ENCODE data around the gene GALNT17.

GALNT17 gene

GRCh38 chr7:71453630-71454029 lies 321.7 kb downstream of the GALNT17 start:
- TF ChIP-seq MAX (IDR thresholded peaks at IDR 0.05) = no peak
- TF ChIP-seq CREB1 (IDR thresholded peaks at IDR 0.05; ENCODE audit: low read depth) = no peak
- TF ChIP-seq FOXM1 (IDR thresholded peaks at IDR 0.05; ENCODE audit: borderline replicate concordance, low read depth) = no peak
- no peak for TF ChIP-seq YY1 (IDR thresholded peaks at IDR 0.05; ENCODE audit: low read depth)
- no peak for TF ChIP-seq NFIC (IDR thresholded peaks at IDR 0.05)
- TF ChIP-seq TEAD4 (IDR thresholded peaks at IDR 0.05) = no peak
- no peak for TF ChIP-seq RAD21 (IDR thresholded peaks at IDR 0.05; ENCODE audit: low read depth)
- no peak for TF ChIP-seq EGR1 (IDR thresholded peaks at IDR 0.05)
- no peak for TF ChIP-seq ZBTB7A (IDR thresholded peaks at IDR 0.05; ENCODE audit: low read depth)
- TF ChIP-seq EP300 (IDR thresholded peaks at IDR 0.05; ENCODE audit: borderline replicate concordance) = no peak
- TF ChIP-seq TCF12 (IDR thresholded peaks at IDR 0.05; ENCODE audit: low read depth) = no peak
- TF ChIP-seq USF1 (IDR thresholded peaks at IDR 0.05) = no peak
- TF ChIP-seq TAF1 (IDR thresholded peaks at IDR 0.05; ENCODE audit: low read depth) = no peak
- TF ChIP-seq REST (IDR thresholded peaks at IDR 0.05; ENCODE audit: low read depth) = no peak
- TF ChIP-seq CEBPB (IDR thresholded peaks at IDR 0.05) = no peak

- TF ChIP-seq YY1 (IDR thresholded peaks at IDR 0.05; ENCODE audit: low read depth) (no peak), NFIC (IDR thresholded peaks at IDR 0.05) (no peak), TCF12 (IDR thresholded peaks at IDR 0.05; ENCODE audit: low read depth) (no peak), FOXM1 (IDR thresholded peaks at IDR 0.05; ENCODE audit: borderline replicate concordance, low read depth) (no peak), ZBTB7A (IDR thresholded peaks at IDR 0.05; ENCODE audit: low read depth) (no peak), MAX (IDR thresholded peaks at IDR 0.05) (no peak), TAF1 (IDR thresholded peaks at IDR 0.05; ENCODE audit: low read depth) (no peak)
These were observed 323.0 kb downstream of the GALNT17 start for GRCh38 chr7:71454981-71455380.

GRCh38 chr7:71457021-71457420 lies 325.1 kb downstream of the GALNT17 start:
- TF ChIP-seq TAF1 (IDR thresholded peaks at IDR 0.05; ENCODE audit: low read depth) (no peak), RAD21 (IDR thresholded peaks at IDR 0.05; ENCODE audit: low read depth) (no peak), TCF12 (IDR thresholded peaks at IDR 0.05; ENCODE audit: low read depth) (no peak), NFIC (IDR thresholded peaks at IDR 0.05) (no peak), REST (IDR thresholded peaks at IDR 0.05; ENCODE audit: low read depth) (no peak), EGR1 (IDR thresholded peaks at IDR 0.05) (no peak), MAX (IDR thresholded peaks at IDR 0.05) (no peak), EP300 (IDR thresholded peaks at IDR 0.05; ENCODE audit: borderline replicate concordance) (no peak), YY1 (IDR thresholded peaks at IDR 0.05; ENCODE audit: low read depth) (no peak), USF1 (IDR thresholded peaks at IDR 0.05) (no peak), TEAD4 (IDR thresholded peaks at IDR 0.05) (no peak), CREB1 (IDR thresholded peaks at IDR 0.05; ENCODE audit: low read depth) (no peak), CEBPB (IDR thresholded peaks at IDR 0.05) (no peak), ZBTB7A (IDR thresholded peaks at IDR 0.05; ENCODE audit: low read depth) (no peak), FOXM1 (IDR thresholded peaks at IDR 0.05; ENCODE audit: borderline replicate concordance, low read depth) (no peak)

GRCh38 chr7:71457846-71458590 lies 326.1 kb downstream of the GALNT17 start:
- TF ChIP-seq FOXM1 (IDR thresholded peaks at IDR 0.05; ENCODE audit: borderline replicate concordance, low read depth) (no peak), TEAD4 (IDR thresholded peaks at IDR 0.05) (no peak), CREB1 (IDR thresholded peaks at IDR 0.05; ENCODE audit: low read depth) (no peak), RAD21 (IDR thresholded peaks at IDR 0.05; ENCODE audit: low read depth) (no peak), USF1 (IDR thresholded peaks at IDR 0.05) (no peak), EP300 (IDR thresholded peaks at IDR 0.05; ENCODE audit: borderline replicate concordance) (no peak), TCF12 (IDR thresholded peaks at IDR 0.05; ENCODE audit: low read depth) (no peak), EGR1 (IDR thresholded peaks at IDR 0.05) (no peak), YY1 (IDR thresholded peaks at IDR 0.05; ENCODE audit: low read depth) (no peak), MAX (IDR thresholded peaks at IDR 0.05) (no peak), REST (IDR thresholded peaks at IDR 0.05; ENCODE audit: low read depth) (no peak), NFIC (IDR thresholded peaks at IDR 0.05) (no peak), ZBTB7A (IDR thresholded peaks at IDR 0.05; ENCODE audit: low read depth) (no peak), TAF1 (IDR thresholded peaks at IDR 0.05; ENCODE audit: low read depth) (no peak), CEBPB (IDR thresholded peaks at IDR 0.05) (no peak)
